KG1 (cell line): ENCODE results near the gene CDC42EP2.

Source experiments
- DNase-seq: peaks from one replicate; lab custom pipeline; 2025; lab: John Stamatoyannopoulos, UW

Gene CDC42EP2

GRCh38 chr11:65314501-65315203, at the start of gene CDC42EP2:
CDC42EP2 (plus strand) TSS chr11:65314866; CDS start chr11:65320899, 6,033 bp downstream.
- DNase-seq: peak; percentile 59

GRCh38 chr11:65266210-65266609, 48.5 kb upstream of the CDC42EP2 start:
- no peak for DNase-seq

- no peak for DNase-seq
Observed at GRCh38 chr11:65274735-65275682, 39.7 kb upstream of the CDC42EP2 start.

GRCh38 chr11:65275906-65276305, 38.8 kb upstream of the CDC42EP2 start:
- no peak for DNase-seq

- DNase-seq: no peak
Observed at GRCh38 chr11:65277631-65278277, 36.9 kb upstream of the CDC42EP2 start.

GRCh38 chr11:65278356-65278755, 36.3 kb upstream of the CDC42EP2 start:
- DNase-seq: no peak

GRCh38 chr11:65279279-65279678, 35.4 kb upstream of the CDC42EP2 start:
- no peak for DNase-seq

GRCh38 chr11:65279741-65280440, 34.8 kb upstream of the CDC42EP2 start:
- DNase-seq: no peak

GRCh38 chr11:65280646-65281045, 34.0 kb upstream of the CDC42EP2 start:
- no peak for DNase-seq

- DNase-seq: no peak
Observed at GRCh38 chr11:65286686-65287085, 28.0 kb upstream of the CDC42EP2 start.

GRCh38 chr11:65287601-65288000, 27.1 kb upstream of the CDC42EP2 start:
- DNase-seq: no peak

GRCh38 chr11:65288706-65289536, 25.7 kb upstream of the CDC42EP2 start:
- no peak for DNase-seq

- DNase-seq: no peak
Observed at GRCh38 chr11:65290448-65291165, 24.1 kb upstream of the CDC42EP2 start.

GRCh38 chr11:65291613-65292012, 23.1 kb upstream of the CDC42EP2 start:
- DNase-seq: no peak

- no peak for DNase-seq
Observed at GRCh38 chr11:65292890-65293289, 21.8 kb upstream of the CDC42EP2 start.

- no peak for DNase-seq
Observed at GRCh38 chr11:65293909-65294381, 20.7 kb upstream of the CDC42EP2 start.

- DNase-seq: no peak
Observed at GRCh38 chr11:65295001-65295400, 19.7 kb upstream of the CDC42EP2 start.

- DNase-seq: no peak
Observed at GRCh38 chr11:65295571-65296341, 18.9 kb upstream of the CDC42EP2 start.

- DNase-seq: no peak
Observed at GRCh38 chr11:65297026-65297672, 17.5 kb upstream of the CDC42EP2 start.
